Mesenteric fat pad (tissue), 1 donor: ENCODE data around the gene DPCD. TPM values are rescaled to one million over a fixed set of nuclear protein-coding genes. Genes with fewer than 3 reads are reported as not detected.
"Not testable (repeated sequence)": the region's sequence is repeated elsewhere in the genome, so short reads cannot be mapped to it uniquely, and the experiment has no call there.

ENCODE experiments used
- DNase-seq: peaks from one replicate; pipeline ENCODE4 v3.0.0-alpha.2; 2020; ENCODE audit warnings: low spot score
- total RNA-seq: library from RNA; stranded (reverse); fragmentation: NEBNext Ultra II Directional; extraction: Animal tissue kit (Norgen Biotek cat#: 25700); gene quantifications from one replicate; pipeline ENCODE4 v1.2.1, GENCODE V29; 2021
- donor health status: DM: yes; HTN: yes; CAD: no.

DPCD gene
- total RNA-seq, 1 donor from 2014 or later: 5.2 TPM

GRCh38 chr10:101580486-101581399 lies 7.4 kb upstream of the DPCD start:
- no peak for DNase-seq

GRCh38 chr10:101585841-101586240 lies 2.3 kb upstream of the DPCD start:
- no peak for DNase-seq

GRCh38 chr10:101588879-101589278 lies 758 bp downstream of the DPCD start:
- DNase-seq: no peak

- DNase-seq: not testable (repeated sequence)
Observed at GRCh38 chr10:101593331-101593730, 5.2 kb downstream of the DPCD start.

GRCh38 chr10:101595591-101596433 lies 7.7 kb downstream of the DPCD start:
- no peak for DNase-seq

DNA sequence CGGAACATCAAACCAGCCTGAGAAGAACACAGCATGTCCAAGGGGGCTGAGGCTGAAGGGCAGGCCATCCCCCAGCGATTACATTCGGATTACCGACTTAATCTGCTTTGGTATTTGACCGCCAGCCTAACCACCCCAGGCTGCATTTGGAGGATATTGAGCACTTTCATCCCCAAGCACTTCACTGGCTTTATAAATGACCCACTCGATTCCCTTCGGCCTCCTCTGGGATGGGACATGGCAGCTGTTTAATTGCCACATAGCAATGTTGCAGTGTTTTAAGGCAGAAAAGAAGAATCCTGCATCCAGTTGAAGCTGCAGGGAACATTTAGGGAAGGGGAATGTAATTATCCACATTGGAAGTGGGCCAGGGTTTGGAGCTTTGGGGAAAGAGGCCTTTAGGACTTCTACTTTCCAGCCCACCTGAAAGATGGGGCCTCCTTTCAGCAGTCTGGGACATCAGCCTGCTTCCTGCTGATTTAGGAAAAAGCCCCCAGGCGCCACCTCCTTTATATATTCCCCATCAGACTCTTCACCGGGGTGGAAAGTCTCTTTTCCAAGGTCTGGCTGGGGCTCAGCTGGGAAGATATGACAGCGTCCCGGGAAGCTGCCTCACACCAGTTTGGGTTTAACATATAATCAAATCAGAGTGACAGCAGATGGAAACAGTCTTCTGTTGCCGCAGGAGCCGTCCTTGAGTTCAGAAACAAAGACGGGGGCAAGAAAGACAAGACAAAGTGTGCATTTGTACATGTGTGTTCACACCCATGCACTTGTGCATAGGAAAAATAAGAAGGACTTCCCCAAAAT lies 9.2 kb downstream of the DPCD start:
- DNase-seq: no peak

- DNase-seq: no peak
Observed at GRCh38 chr10:101601541-101601940, 13.4 kb downstream of the DPCD start.

GRCh38 chr10:101602761-101603398 lies 14.8 kb downstream of the DPCD start:
- no peak for DNase-seq

DNA sequence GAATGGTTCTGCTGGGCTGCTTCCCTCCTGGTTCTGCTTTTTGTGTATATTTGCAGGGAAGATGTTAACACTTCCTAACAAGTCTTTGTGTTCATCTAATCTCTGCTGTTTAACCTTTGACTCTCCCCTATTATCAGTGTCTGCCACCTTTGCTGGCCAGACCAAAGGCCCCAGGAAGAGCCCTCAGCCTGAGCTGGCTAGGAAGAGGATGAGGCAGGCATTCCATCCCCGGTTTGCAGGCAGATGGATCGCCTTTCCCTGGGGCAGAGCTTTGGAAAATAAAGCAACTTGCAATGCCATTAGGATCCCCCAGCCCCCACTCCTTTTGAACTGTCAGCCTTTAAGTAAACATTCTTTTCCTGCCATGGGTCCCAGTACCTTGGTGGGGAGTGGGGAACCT lies 19.0 kb downstream of the DPCD start:
- no peak for DNase-seq

- DNase-seq: peak; percentile 74
Observed at GRCh38 chr10:101609481-101609880, 21.4 kb downstream of the DPCD start.

DNA sequence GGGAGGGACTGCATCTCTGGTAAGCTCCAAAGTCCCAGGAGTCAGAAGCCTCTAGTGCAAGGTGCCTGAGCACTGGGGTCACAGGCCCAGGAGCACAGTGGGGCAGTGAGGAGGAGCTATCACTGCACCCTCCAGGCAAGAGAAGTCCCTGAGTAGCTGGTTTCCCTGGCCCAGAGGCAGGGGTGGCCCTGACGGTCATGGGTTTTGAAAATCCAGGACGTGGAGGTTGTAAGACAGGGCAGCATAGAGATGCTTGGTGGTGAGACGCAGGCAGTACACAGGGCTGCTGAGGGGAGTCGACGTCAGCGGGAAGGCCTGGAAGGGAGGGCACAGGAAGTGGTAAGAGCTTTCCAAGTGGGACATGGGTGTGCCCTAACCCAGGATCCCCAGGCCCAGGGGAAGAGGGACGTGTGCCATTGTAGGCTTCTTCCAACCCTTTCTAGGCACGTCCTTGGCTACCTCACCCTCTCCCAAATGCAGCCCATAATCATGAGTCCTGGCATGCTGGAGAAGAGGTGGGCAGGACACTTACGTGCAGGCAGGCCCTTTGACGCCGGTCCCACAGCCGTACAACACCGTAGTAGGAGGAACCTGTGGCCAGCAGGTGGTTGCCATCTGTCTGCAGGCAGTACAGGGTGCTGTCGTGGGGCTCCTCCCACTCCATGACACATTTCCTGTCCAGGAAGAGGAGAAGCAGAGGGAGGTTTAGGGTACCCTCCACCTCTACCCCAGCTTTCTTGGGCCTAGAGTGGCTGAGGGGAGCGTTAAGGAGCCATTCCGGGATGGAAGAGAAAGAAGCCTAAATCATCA lies 23.2 kb downstream of the DPCD start:
- DNase-seq: peak; percentile 67

DNA sequence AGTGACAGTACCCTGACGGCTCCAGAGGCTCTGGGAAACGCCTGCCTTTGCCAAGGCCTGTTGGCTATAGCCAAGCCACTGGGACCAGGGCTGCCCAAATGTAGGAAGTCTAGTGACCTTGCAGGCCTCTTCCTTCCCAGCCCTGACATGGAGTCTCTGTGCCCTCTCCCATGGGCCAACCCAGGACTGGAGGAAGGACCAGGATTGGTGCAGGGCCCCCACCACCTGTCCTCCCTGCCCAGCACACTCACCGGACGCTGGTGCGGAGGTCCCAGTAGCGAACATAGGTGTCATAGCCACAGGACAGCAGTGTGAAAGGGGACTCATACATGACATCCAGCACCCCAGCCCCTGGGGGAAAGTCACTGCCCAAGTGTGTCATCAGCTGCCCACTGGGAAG lies 24.0 kb downstream of the DPCD start:
- DNase-seq: peak; percentile 62

DNA sequence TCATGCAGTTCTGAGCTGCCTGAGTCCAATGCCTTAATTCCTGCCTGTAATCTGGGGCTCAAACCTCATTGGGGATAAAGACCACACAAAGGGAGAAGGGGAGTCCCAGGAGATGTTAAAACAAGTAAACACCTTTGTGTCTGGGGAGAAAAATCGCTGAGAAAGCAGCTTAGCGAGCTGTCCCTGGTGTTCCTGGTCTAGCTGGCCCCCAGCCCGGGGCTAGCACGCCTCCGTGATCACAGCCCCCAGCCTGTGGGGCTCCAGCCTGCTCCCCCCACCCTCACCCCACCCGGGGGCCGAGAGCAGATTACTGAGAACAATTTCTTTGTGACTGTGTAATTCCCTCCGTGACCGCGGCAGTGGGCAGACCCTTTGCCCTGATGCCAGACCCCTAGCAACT lies 24.8 kb downstream of the DPCD start:
- DNase-seq: no peak

DNA sequence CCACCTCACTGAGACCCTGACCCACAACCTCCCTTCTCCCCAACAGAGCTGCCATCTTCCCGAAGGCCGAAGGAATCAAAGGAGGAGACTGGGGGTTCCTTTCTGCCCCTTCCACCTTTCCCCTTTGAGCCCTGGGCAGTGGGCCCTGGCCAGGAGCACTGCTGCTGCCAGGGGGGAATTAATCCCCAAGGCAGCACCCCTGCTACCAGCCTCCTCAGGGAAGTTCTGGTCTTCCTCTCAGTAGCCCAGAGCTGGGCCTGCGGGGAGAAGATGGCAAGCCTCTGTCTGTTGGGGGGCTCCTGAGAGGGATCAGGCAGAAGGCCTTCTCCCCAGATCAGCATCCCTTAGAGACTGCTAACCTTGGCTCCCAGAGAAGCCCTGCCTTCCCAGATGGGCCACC lies 25.5 kb downstream of the DPCD start:
- peak; percentile 83 for DNase-seq

DNA sequence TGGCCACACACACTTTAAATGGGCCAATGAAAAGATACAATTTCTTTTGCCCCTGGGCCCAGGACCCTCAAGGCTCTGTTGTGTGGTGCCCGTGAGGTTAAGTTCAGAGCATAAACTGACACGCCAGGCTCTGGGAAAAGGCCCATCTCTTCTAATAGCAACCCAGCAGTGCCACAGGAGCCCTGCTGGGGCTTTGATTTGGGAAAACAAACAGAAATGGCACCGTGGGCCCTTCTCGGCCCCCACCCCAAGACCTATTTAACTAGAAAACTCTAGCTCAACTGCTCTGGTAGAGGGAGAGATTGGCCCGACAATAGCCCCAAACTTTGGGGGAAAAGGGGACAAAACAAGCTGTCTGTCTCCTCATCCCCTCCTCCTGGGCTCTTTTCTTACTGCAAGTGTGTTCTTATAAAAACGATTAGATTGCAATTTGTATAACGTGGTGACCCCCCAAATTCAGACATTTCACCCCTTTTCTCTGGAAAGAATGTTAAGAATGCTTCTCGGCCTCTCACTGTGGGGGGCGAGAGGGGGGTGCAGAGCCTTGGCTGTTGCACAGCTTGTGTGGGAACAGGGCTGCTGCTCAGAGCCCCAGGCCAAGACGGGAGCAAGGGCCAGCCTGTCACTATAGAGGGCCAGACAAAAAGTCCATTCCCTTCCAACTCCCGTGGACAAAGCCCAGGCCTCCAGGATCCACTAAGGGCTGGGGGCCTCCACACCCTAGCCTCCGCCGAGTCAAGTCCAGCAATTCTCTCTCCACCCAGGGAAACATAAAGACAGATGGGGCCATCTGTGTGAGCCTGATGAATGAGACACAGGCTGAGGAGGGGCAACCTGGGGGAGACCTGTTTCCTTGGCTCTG lies 26.8 kb downstream of the DPCD start:
- peak; percentile 59 for DNase-seq

- peak; percentile 85 for DNase-seq
Observed at GRCh38 chr10:101615525-101616116, 27.5 kb downstream of the DPCD start.

DNA sequence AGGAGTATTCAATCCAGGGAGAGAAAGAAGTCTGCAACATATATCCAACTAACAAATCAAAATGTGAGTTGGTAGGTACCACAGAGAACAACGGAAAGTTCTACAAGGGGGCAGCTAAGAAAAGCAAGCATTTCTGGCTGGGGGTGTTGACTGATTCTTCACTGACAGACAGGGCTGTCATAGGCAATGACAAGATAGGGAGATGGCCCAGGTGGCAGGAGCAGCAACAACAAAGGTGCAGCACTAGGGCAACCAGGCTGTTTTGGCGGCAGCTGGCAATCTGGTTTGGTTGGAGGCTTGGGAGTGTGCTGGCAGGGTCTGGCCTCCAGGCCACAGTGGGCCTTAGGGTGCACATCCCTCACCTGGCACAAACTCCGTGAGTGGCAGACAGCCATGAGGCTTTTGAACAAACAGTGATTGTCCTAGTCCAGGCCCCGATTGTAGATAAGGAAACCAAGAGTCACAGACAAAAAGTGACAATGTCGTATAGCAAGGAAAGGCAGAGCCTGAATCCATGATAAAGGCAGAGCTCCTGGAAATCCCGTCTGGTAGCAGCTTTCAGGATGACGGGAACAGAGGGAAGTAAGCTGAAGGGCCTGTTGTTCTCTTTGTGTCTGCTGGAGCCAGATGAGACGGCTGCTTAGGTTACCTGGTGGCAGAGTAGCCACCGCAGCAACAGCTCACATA lies 28.4 kb downstream of the DPCD start:
- peak; percentile 68 for DNase-seq
